HepG2 (cell line): ENCODE measurements around the gene PTCD2. TPM values are rescaled to one million over a fixed set of nuclear protein-coding genes. Genes with fewer than 3 reads are reported as not detected.

ENCODE experiments used
- ATAC-seq: fragments of 200-7000 bp; cut with Tn5 transposase; 3 replicates; pipeline ENCODE4 v1.9.1; 2020; ENCODE audit warnings: mild to moderate bottlenecking, moderate library complexity
- BruUV-seq: library from RNA; stranded (reverse); fragments of 400-500 nt; replicated peaks from 2 replicates; lab custom pipeline; 2021; lab: Mats Ljungman, UMichigan
- CTCF ChIA-PET: fragments of 300-600 bp; formaldehyde crosslinking; extraction: SDS; loops from one replicate; lab custom pipeline; 2021; ENCODE audit warnings: low total read pairs, inconsistent platforms, low intra/inter-chr PET ratio; lab: Yijun Ruan, JAX
- POLR2A ChIA-PET: fragments of 350-600 bp; sonication (Branson Sonifier 250); formaldehyde crosslinking; loops from one replicate; lab custom pipeline; 2020; ENCODE audit warnings: antibody characterized with exemption, inconsistent platforms; lab: Yijun Ruan, JAX
- DNase-seq: peaks from one replicate; pipeline ENCODE4 v3.0.0-alpha.2; 2015; ENCODE audit warnings: low spot score
- FAIRE-seq: peaks from 3 replicates; lab custom pipeline; 2011; peaks lifted over from hg19 to GRCh38; lab: Jason Lieb, UNC
- H2AFZ ChIP-seq: one replicate; pipeline ENCODE4 v1.6.1; 2011; ENCODE audit warnings: low read length, inconsistent platforms
- H3K27ac ChIP-seq: fragments of 300-600 bp; 3 replicates; pipeline ENCODE4 v1.8.0; 2011; ENCODE audit warnings: mixed run types, mild to moderate bottlenecking, mixed read lengths, low read length, inconsistent platforms; ENCODE audit not compliant: insufficient read depth; ENCODE audit errors: extremely low read length
- H3K27me3 ChIP-seq, 2 experiments: fragments of 200-600 bp in 1 of 2; 2 replicates in 1 of 2; 3 replicates in 1 of 2; pipeline versions ENCODE4 v1.6.0 to v1.8.0; 2011; ENCODE audit warnings: low read length in 2 of 2, mild to moderate bottlenecking in 2 of 2, moderate library complexity in 2 of 2, inconsistent platforms in 1 of 2; ENCODE audit not compliant: insufficient read depth in 2 of 2, control insufficient read depth in 1 of 2
- H3K36me3 ChIP-seq, 2 experiments: fragments of 200-600 bp in 1 of 2; replicated peaks in 1 of 2; 2 replicates in 1 of 2; 3 replicates in 1 of 2; pipeline versions ENCODE4 v1.5.1 to v1.8.0; 2011; ENCODE audit warnings: low read length in 2 of 2, inconsistent platforms in 1 of 2; ENCODE audit not compliant: insufficient read depth in 2 of 2, control insufficient read depth in 1 of 2
- H3K4me1 ChIP-seq: 2 replicates; pipeline ENCODE4 v1.5.1; 2012; ENCODE audit warnings: low read length, inconsistent platforms; ENCODE audit not compliant: insufficient read depth
- H3K4me2 ChIP-seq: 2 replicates; pipeline ENCODE4 v1.6.0; 2011; ENCODE audit warnings: low read depth, low read length, inconsistent platforms
- H3K4me3 ChIP-seq, 3 experiments: fragments of 200-600 bp in 1 of 3; sonication (generic), shearing (Covaris generic) in 1 of 3; replicated peaks in 1 of 3; 2 replicates each; pipeline ENCODE4 v1.5.1; 2011 to 2016; ENCODE audit warnings: low read length in 3 of 3, inconsistent platforms in 2 of 3, low read depth in 2 of 3, mild to moderate bottlenecking in 2 of 3, control low read depth in 1 of 3, mixed read lengths in 1 of 3; ENCODE audit not compliant: insufficient read depth in 1 of 3
- H3K79me2 ChIP-seq: one replicate; pipeline ENCODE4 v1.6.1; 2011; ENCODE audit warnings: low read length, inconsistent platforms; ENCODE audit not compliant: insufficient read depth
- H3K9ac ChIP-seq: 2 replicates; pipeline ENCODE4 v1.6.0; 2011; ENCODE audit warnings: mild to moderate bottlenecking, low read depth, low read length, inconsistent platforms; ENCODE audit not compliant: insufficient read depth
- H3K9me3 ChIP-seq: 2 replicates; pipeline ENCODE4 v1.5.1; 2012; ENCODE audit warnings: mild to moderate bottlenecking, low read length
- H4K20me1 ChIP-seq: 2 replicates; pipeline ENCODE4 v1.6.0; 2011; ENCODE audit warnings: inconsistent platforms, mild to moderate bottlenecking, low read length, moderate library complexity; ENCODE audit not compliant: insufficient read depth
- AGO1 ChIP-seq: fragments of 200-400 bp; formaldehyde crosslinking; IDR thresholded peaks from 2 replicates; pipeline ENCODE4 v1.6.1; 2017; ENCODE audit warnings: mild to moderate bottlenecking, low read depth, low read length, moderate library complexity; ENCODE audit not compliant: poor library complexity, severe bottlenecking
- DMTF1 ChIP-seq: sonication (generic); formaldehyde crosslinking; IDR thresholded peaks from 2 replicates; pipeline ENCODE4 v1.4.0; 2020; ENCODE audit warnings: mild to moderate bottlenecking, missing genetic modification reagents
- DZIP1 ChIP-seq: sonication (generic); formaldehyde crosslinking; IDR thresholded peaks from 2 replicates; pipeline ENCODE4 v1.5.0; 2020; ENCODE audit warnings: mild to moderate bottlenecking, missing genetic modification reagents
- EEA1 ChIP-seq: sonication (generic); formaldehyde crosslinking; IDR thresholded peaks from 2 replicates; pipeline ENCODE4 v1.5.1; 2020; ENCODE audit warnings: mild to moderate bottlenecking, missing genetic modification reagents, borderline replicate concordance
- GATA4 ChIP-seq: sonication (generic); IDR thresholded peaks from 2 replicates; pipeline ENCODE4 v1.6.1; 2016; ENCODE audit warnings: antibody characterized with exemption, low read depth, borderline replicate concordance
- HNRNPK ChIP-seq: fragments of 200-400 bp; formaldehyde crosslinking; IDR thresholded peaks from 2 replicates; pipeline ENCODE4 v1.6.1; 2018; ENCODE audit warnings: low read length, low read depth, moderate library complexity, mild to moderate bottlenecking; ENCODE audit not compliant: poor library complexity, severe bottlenecking
- HOXD1 ChIP-seq: sonication (generic); formaldehyde crosslinking; IDR thresholded peaks from 2 replicates; pipeline ENCODE4 v1.5.0; 2020; ENCODE audit warnings: missing genetic modification reagents
- KLF13 ChIP-seq: sonication (generic); formaldehyde crosslinking; IDR thresholded peaks from 2 replicates; pipeline ENCODE4 v1.4.0; 2020; ENCODE audit warnings: mild to moderate bottlenecking, missing genetic modification reagents
- MAF1 ChIP-seq: sonication (generic); formaldehyde crosslinking; IDR thresholded peaks from 2 replicates; pipeline ENCODE4 v1.5.0; 2020; ENCODE audit warnings: missing genetic modification reagents, borderline replicate concordance
- MLX ChIP-seq: IDR thresholded peaks from 2 replicates; pipeline ENCODE4 v1.6.1; 2016
- NR2F2 ChIP-seq: IDR thresholded peaks from 2 replicates; pipeline ENCODE4 v1.6.1; 2012; ENCODE audit warnings: low read depth, inconsistent platforms, borderline replicate concordance
- ZNF3 ChIP-seq: IDR thresholded peaks from 2 replicates; pipeline ENCODE4 v1.7.0; 2017; ENCODE audit warnings: inconsistent platforms
- ZNF317 ChIP-seq: sonication (generic); formaldehyde crosslinking; IDR thresholded peaks from 2 replicates; pipeline ENCODE4 v1.5.0; 2020; ENCODE audit warnings: mild to moderate bottlenecking, missing genetic modification reagents
- ZNF414 ChIP-seq: sonication (generic); formaldehyde crosslinking; IDR thresholded peaks from 2 replicates; pipeline ENCODE4 v1.5.0; 2020; ENCODE audit warnings: missing genetic modification reagents
- ZNF747 ChIP-seq: sonication (generic); formaldehyde crosslinking; IDR thresholded peaks from 2 replicates; pipeline ENCODE4 v1.8.1; 2023; ENCODE audit warnings: missing genetic modification reagents, mild to moderate bottlenecking, borderline replicate concordance
- WGBS: methylation state at CpG from one replicate; pipeline ENCODE4 v1.1.6; 2017; ENCODE audit warnings: low lambda C conversion rate; 5-methylcytosine and 5-hydroxymethylcytosine counted together
- in situ Hi-C: cut with HindIII; loops from 2 replicates; pipeline ENCODE4 v1.10.0; 2017; ENCODE audit warnings: low pct_unique_long_range_greater_than_20kb; ENCODE audit not compliant: extremely low pct_ligation_motif_present
- intact Hi-C: fragments of 100-400 bp; cut with micrococcal nuclease; formaldehyde crosslinking; loops from one replicate; pipeline ENCODE4 v1.10.0; 2022; ENCODE audit not compliant: unreplicated experiment
- polyA plus RNA-seq, 8 experiments: library from polyadenylated mRNA; depleted of rRNA in 3 of 8; stranded (reverse) in 7 of 8; unstranded in 1 of 8; fragments of >200 nt; fragmentation: Illumina TruSeq in 4 of 8; extraction: Trizol in 4 of 8; gene quantifications; 2 replicates each; pipeline versions ENCODE4 v1.2.1 to v1.2.3, GENCODE V29; 2011 to 2016; ENCODE audit warnings: low read depth in 4 of 8, missing spikeins in 1 of 8, mixed read lengths in 1 of 8; ENCODE audit not compliant: insufficient read depth in 1 of 8
- total RNA-seq, 5 experiments: library from RNA; depleted of rRNA; stranded (reverse); fragments of >200 nt; fragmentation: Illumina TruSeq; extraction: Trizol; gene quantifications; 2 replicates each; pipeline ENCODE4 v1.2.3, GENCODE V29; 2016; ENCODE audit warnings: low read depth in 1 of 5
- TF ChIP-seq, protein P1 (sequence below): fragments of 450-650 bp; IDR thresholded peaks from 2 replicates; pipeline ENCODE4 v1.6.1; 2017; ENCODE audit warnings: mild to moderate bottlenecking

Gene PTCD2
- total and polyA plus RNA-seq, 2 of the 13 experiments (the other 11 are each of a cell fraction or from before 2014, with no cell fraction given): 5.3 to 6.4 TPM

GRCh38 chr5:72359886-72360285 is 39.7 kb downstream of the PTCD2 start:
- DNase-seq (no peak), FAIRE-seq (no peak), ATAC-seq (no peak)
- BruUV-seq: no TSS peak
- Histone ChIP-seq H3K4me1 (no peaks in the 10 kb centered on the region), H3K79me2 (no peaks in the 10 kb centered on the region), H3K9ac (no peak overlapping the region), H2AFZ (no peak overlapping the region), H3K27ac (no peak overlapping the region), H4K20me1 (no peaks in the 10 kb centered on the region), H3K9me3 (no peaks in the 10 kb centered on the region), H3K27me3 (no peaks in the 10 kb centered on the region), H3K4me2 (no peak overlapping the region), H3K36me3 (peaks cover 5 to 41% of the 10 kb centered on the region in 2 experiments), H3K4me3 (no peak overlapping the region)
- CTCF ChIA-PET: no interaction called here
- 93% methylated on average over 1 of the region's 1 CpG for WGBS
- in situ Hi-C loops (loop anchor here (10.0 kb wide), 1 partner anchor 455 kb away; the partner anchor contains the start of gene TNPO1), intact Hi-C loops (no loop called here)
- no peak for TF ChIP-seq ZNF317 (CRISPR knock-in tag)
- TF ChIP-seq DMTF1 (CRISPR knock-in tag): no peak
- TF ChIP-seq MLX (CRISPR knock-in tag): no peak
- TF ChIP-seq, protein P1, sequence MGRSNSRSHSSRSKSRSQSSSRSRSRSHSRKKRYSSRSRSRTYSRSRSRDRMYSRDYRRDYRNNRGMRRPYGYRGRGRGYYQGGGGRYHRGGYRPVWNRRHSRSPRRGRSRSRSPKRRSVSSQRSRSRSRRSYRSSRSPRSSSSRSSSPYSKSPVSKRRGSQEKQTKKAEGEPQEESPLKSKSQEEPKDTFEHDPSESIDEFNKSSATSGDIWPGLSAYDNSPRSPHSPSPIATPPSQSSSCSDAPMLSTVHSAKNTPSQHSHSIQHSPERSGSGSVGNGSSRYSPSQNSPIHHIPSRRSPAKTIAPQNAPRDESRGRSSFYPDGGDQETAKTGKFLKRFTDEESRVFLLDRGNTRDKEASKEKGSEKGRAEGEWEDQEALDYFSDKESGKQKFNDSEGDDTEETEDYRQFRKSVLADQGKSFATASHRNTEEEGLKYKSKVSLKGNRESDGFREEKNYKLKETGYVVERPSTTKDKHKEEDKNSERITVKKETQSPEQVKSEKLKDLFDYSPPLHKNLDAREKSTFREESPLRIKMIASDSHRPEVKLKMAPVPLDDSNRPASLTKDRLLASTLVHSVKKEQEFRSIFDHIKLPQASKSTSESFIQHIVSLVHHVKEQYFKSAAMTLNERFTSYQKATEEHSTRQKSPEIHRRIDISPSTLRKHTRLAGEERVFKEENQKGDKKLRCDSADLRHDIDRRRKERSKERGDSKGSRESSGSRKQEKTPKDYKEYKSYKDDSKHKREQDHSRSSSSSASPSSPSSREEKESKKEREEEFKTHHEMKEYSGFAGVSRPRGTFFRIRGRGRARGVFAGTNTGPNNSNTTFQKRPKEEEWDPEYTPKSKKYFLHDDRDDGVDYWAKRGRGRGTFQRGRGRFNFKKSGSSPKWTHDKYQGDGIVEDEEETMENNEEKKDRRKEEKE: no peak
- TF ChIP-seq ZNF3 (CRISPR knock-in tag): no peak
- no peak for TF ChIP-seq DZIP1 (CRISPR knock-in tag)
- TF ChIP-seq KLF13 (CRISPR knock-in tag): no peak
- no peak for TF ChIP-seq EEA1 (CRISPR knock-in tag)
- TF ChIP-seq AGO1: no peak
- no peak for TF ChIP-seq NR2F2
- TF ChIP-seq HOXD1 (CRISPR knock-in tag): no peak
- no peak for TF ChIP-seq GATA4
- no peak for TF ChIP-seq ZNF414 (CRISPR knock-in tag)
- TF ChIP-seq ZNF747 (CRISPR knock-in tag): no peak
- no peak for TF ChIP-seq HNRNPK
- TF ChIP-seq MAF1 (CRISPR knock-in tag): no peak
- POLR2A ChIA-PET: interaction anchor here (0.7 kb wide), 1 partner anchor 20 kb away, joined by 3 read pairs; no protein-coding TSS in a partner anchor
